K562 (cell line): Measurements from ENCODE around the gene TMEM270. TPM values are rescaled to one million over a fixed set of nuclear protein-coding genes. Genes with fewer than 3 reads are reported as not detected.
A peak's percentile ranks its signal among the peaks of the same experiment; 100 is the strongest.

ENCODE experiments used
- ARNT ChIP-seq, 2 experiments: fragments of 450-650 bp; IDR thresholded peaks; 2 replicates each; pipeline ENCODE4 v1.6.1; 2016; ENCODE audit warnings: mild to moderate bottlenecking in 1 of 2
- CBFA2T2 ChIP-seq: fragments of 450-650 bp; conservative IDR thresholded peaks from 2 replicates; pipeline ENCODE4 v1.6.1; 2017; ENCODE audit warnings: mild to moderate bottlenecking
- CC2D1A ChIP-seq: fragments of 450-650 bp; IDR thresholded peaks from 2 replicates; pipeline ENCODE4 v1.6.1; 2017; ENCODE audit warnings: mild to moderate bottlenecking
- CTCF ChIP-seq, 3 experiments: IDR thresholded peaks in 2 of 3; conservative IDR thresholded peaks in 1 of 3; 2 replicates each; pipeline ENCODE4 v1.5.1; 2011 to 2012; ENCODE audit warnings: low read length in 3 of 3, mild to moderate bottlenecking in 3 of 3, control low read depth in 2 of 3, improper control_type of control experiment in 1 of 3, inconsistent platforms in 1 of 3, low read depth in 1 of 3, mixed read lengths in 1 of 3, moderate library complexity in 1 of 3; ENCODE audit not compliant: insufficient read depth in 2 of 3
- CUX1 ChIP-seq: fragments of 200-800 bp; sonication (Bioruptor generic); IDR thresholded peaks from 2 replicates; pipeline ENCODE4 v1.6.1; 2016; ENCODE audit warnings: missing genetic modification characterization, missing compliant biosample characterization
- ELK1 ChIP-seq: sonication (generic); formaldehyde crosslinking; IDR thresholded peaks from 2 replicates; pipeline ENCODE4 v1.8.1; 2022; ENCODE audit warnings: missing genetic modification reagents
- HBP1 ChIP-seq: fragments of 450-650 bp; formaldehyde crosslinking; IDR thresholded peaks from 2 replicates; pipeline ENCODE4 v1.4.0; 2022; ENCODE audit warnings: missing genetic modification characterization
- JUN ChIP-seq, 2 experiments: sonication (generic) in 1 of 2; formaldehyde crosslinking in 1 of 2; IDR thresholded peaks; 2 replicates each; pipeline versions ENCODE4 v1.6.1 to v1.8.0; 2012 to 2022; ENCODE audit warnings: borderline replicate concordance in 2 of 2, mild to moderate bottlenecking in 2 of 2, improper control_type of control experiment in 1 of 2, low read depth in 1 of 2, low read length in 1 of 2, missing genetic modification reagents in 1 of 2
- TSC22D4 ChIP-seq: fragments of 450-650 bp; IDR thresholded peaks from 2 replicates; pipeline ENCODE4 v1.6.1; 2016; ENCODE audit warnings: missing genetic modification characterization, missing biosample characterization, control low read depth
- YY1 ChIP-seq, 3 experiments: IDR thresholded peaks; 2 replicates each; pipeline ENCODE4 v1.6.1; 2011; ENCODE audit warnings: low read length in 2 of 3, mild to moderate bottlenecking in 2 of 3, moderate library complexity in 2 of 3, borderline replicate concordance in 1 of 3, control low read depth in 1 of 3, low read depth in 1 of 3; ENCODE audit not compliant: insufficient read depth in 3 of 3, insufficient replicate concordance in 2 of 3, control insufficient read depth in 1 of 3, insufficient read length in 1 of 3; ENCODE audit errors: extremely low read depth in 1 of 3
- ZFP36 ChIP-seq: fragments of 150-350 bp; IDR thresholded peaks from 2 replicates; pipeline ENCODE4 v1.6.1; 2018; ENCODE audit warnings: low read length, low read depth; ENCODE audit not compliant: partially characterized antibody
- ZNF518B ChIP-seq: fragments of 250-450 bp; sonication (Bioruptor Pico); IDR thresholded peaks from 2 replicates; pipeline ENCODE4 v1.5.0; 2021; ENCODE audit warnings: mild to moderate bottlenecking, moderate library complexity
- polyA plus RNA-seq, 8 experiments: library from polyadenylated mRNA; depleted of rRNA in 4 of 8; stranded (reverse) in 5 of 8; unstranded in 3 of 8; fragments of >200 nt; fragmentation: Nextera tagmentation in 2 of 8; fragmentation: Illumina TruSeq in 1 of 8; extraction: Ambion mirVana in 2 of 8; extraction: Trizol in 1 of 8; gene quantifications; 2 replicates each; pipeline versions ENCODE4 v1.2.1 to v1.2.3, GENCODE V29; 2011 to 2014; ENCODE audit warnings: inconsistent platforms in 1 of 8, missing spikeins in 1 of 8
- total RNA-seq, 7 experiments: library from RNA; depleted of rRNA in 6 of 7; stranded (reverse); fragments of >200 nt in 6 of 7; fragmentation: Illumina TruSeq in 2 of 7; extraction: Trizol in 2 of 7; gene quantifications; 2 replicates each; pipeline versions ENCODE4 v1.2.1 to v1.2.3, GENCODE V29; 2011 to 2021; ENCODE audit warnings: low replicate concordance in 1 of 7

TMEM270 gene
- total and polyA plus RNA-seq, 9 of the 15 experiments (the other 6 are each of a cell fraction or from before 2014, with no cell fraction given), result not detected

- TF ChIP-seq ZNF518B (CRISPR knock-in tag) (no peak), CUX1 (no peak), YY1 (IDR thresholded peaks at IDR 0.05; ENCODE audit: borderline replicate concordance in 1 of 3, control insufficient read depth in 1 of 3, extremely low read depth in 1 of 3, insufficient read depth in 3 of 3, insufficient read length in 1 of 3, insufficient replicate concordance in 2 of 3, low read depth in 1 of 3, low read length in 2 of 3) (peak in 1 of 3 experiments; percentile 23), TSC22D4 (tag) (no peak), CTCF (IDR thresholded peaks at IDR 0.05 in 2 of 3, conservative IDR thresholded peaks at IDR 0.05 in 1 of 3; ENCODE audit: insufficient read depth in 2 of 3, low read depth in 1 of 3, low read length in 3 of 3) (peak; percentile 93 to 94 (median 94)), HBP1 (CRISPR knock-in tag) (no peak), ELK1 (CRISPR knock-in tag) (no peak), CC2D1A (peak; percentile 53; the same call in 1 of the 2 replicates), ZFP36 (peak; percentile 54), JUN (IDR thresholded peaks at IDR 0.05; ENCODE audit: borderline replicate concordance, low read depth, low read length) (peak; percentile 41; the same call in 1 of the 2 replicates), JUN (CRISPR knock-in tag; IDR thresholded peaks at IDR 0.05; ENCODE audit: borderline replicate concordance) (0 out of 2 replicates have a peak, but pooled peaks have one; percentile 19), ARNT (IDR thresholded peaks at IDR 0.05) (0 out of 4 replicates have a peak, but pooled peaks of 1 of the 2 experiments have one; percentile 37), CBFA2T2 (0 out of 2 replicates have a peak, but pooled peaks have one; percentile 17)
Measured at GRCh38 chr7:73811760-73812168, 49.2 kb upstream of the TMEM270 start (continued).
